ENCODE measurements around the gene TKTL1.
A peak's percentile ranks its signal among the peaks of the same experiment; 100 is the strongest.

Gene TKTL1

GRCh38 chrX:154363706-154364439, 68.3 kb downstream of the TKTL1 start:
- H3K27ac ChIP-seq: no peak overlapping the region
- TF ChIP-seq CTCF (conservative IDR thresholded peaks at IDR 0.05) (no peak), ZFX (IDR thresholded peaks at IDR 0.05) (no peak)

- no peak overlapping the region for H3K27ac ChIP-seq
- TF ChIP-seq ZFX (IDR thresholded peaks at IDR 0.05) (no peak), CTCF (conservative IDR thresholded peaks at IDR 0.05) (no peak)
Measured at GRCh38 chrX:154365052-154365600, 69.5 kb downstream of the TKTL1 start.

GRCh38 chrX:154365997-154366665, 70.5 kb downstream of the TKTL1 start:
- TF ChIP-seq CTCF (conservative IDR thresholded peaks at IDR 0.05) (no peak), ZFX (IDR thresholded peaks at IDR 0.05) (no peak)
- H3K27ac ChIP-seq: no peak overlapping the region

GRCh38 chrX:154366666-154367055, 71.1 kb downstream of the TKTL1 start:
- TF ChIP-seq CTCF (conservative IDR thresholded peaks at IDR 0.05) (no peak), ZFX (IDR thresholded peaks at IDR 0.05) (no peak)
- no peak overlapping the region for H3K27ac ChIP-seq

GRCh38 chrX:154367474-154368308, 72.1 kb downstream of the TKTL1 start:
- TF ChIP-seq ZFX (IDR thresholded peaks at IDR 0.05): no peak
- TF ChIP-seq CTCF (conservative IDR thresholded peaks at IDR 0.05): no peak
- H3K27ac ChIP-seq: no peak overlapping the region

- 0 out of 2 replicates have a peak overlapping the region, but pooled peaks have one; percentile 16 for H3K27ac ChIP-seq
- TF ChIP-seq ZFX (IDR thresholded peaks at IDR 0.05) (no peak), CTCF (conservative IDR thresholded peaks at IDR 0.05) (no peak)
Measured at GRCh38 chrX:154368630-154369448, 73.2 kb downstream of the TKTL1 start.
